Spleen (tissue), 11 donors: ENCODE results near the gene TMPRSS4. TPM values are rescaled to one million over a fixed set of nuclear protein-coding genes. Genes with fewer than 3 reads are reported as not detected.
"Not testable (repeated sequence)": the region's sequence is repeated elsewhere in the genome, so short reads cannot be mapped to it uniquely, and the experiment has no call there.

Source experiments
- DNase-seq: peaks from one replicate; pipeline ENCODE4 v3.0.0-alpha.2; 2020
- H3K27ac ChIP-seq, 8 donors: fragments of 200-600 bp; sonication (generic) in 7 of 8; 1 replicate in 4 of 8; 2 replicates in 4 of 8; pipeline versions ENCODE4 v1.5.0 to v1.8.0; 2016 to 2021; ENCODE audit warnings: inconsistent platforms in 4 of 8, mild to moderate bottlenecking in 4 of 8, moderate library complexity in 1 of 8
- H3K27me3 ChIP-seq, 7 donors: fragments of 200-600 bp; sonication (generic) in 6 of 7; replicated peaks in 1 of 7; 1 replicate in 4 of 7; 2 replicates in 3 of 7; pipeline versions ENCODE4 v1.5.0 to v1.8.0; 2016 to 2021; ENCODE audit warnings: inconsistent platforms in 3 of 7, mild to moderate bottlenecking in 1 of 7
- H3K36me3 ChIP-seq, 6 donors: fragments of 200-600 bp; sonication (generic) in 5 of 6; 1 replicate in 4 of 6; 2 replicates in 2 of 6; pipeline versions ENCODE4 v1.5.0 to v1.8.0; 2016 to 2021; ENCODE audit warnings: inconsistent platforms in 2 of 6
- H3K4me1 ChIP-seq, 6 donors: fragments of 200-600 bp; sonication (generic) in 5 of 6; 1 replicate in 3 of 6; 2 replicates in 3 of 6; pipeline versions ENCODE4 v1.5.0 to v1.8.0; 2016 to 2021; ENCODE audit warnings: inconsistent platforms in 3 of 6
- H3K4me3 ChIP-seq, 8 donors: fragments of 200-600 bp; sonication (generic) in 7 of 8; 1 replicate in 4 of 8; 2 replicates in 4 of 8; pipeline versions ENCODE4 v1.5.0 to v1.8.0; 2016 to 2021; ENCODE audit warnings: inconsistent platforms in 4 of 8, mild to moderate bottlenecking in 4 of 8, moderate library complexity in 2 of 8
- H3K9me3 ChIP-seq, 8 donors: fragments of 200-600 bp; sonication (generic) in 7 of 8; 1 replicate in 4 of 8; 2 replicates in 4 of 8; pipeline versions ENCODE4 v1.5.0 to v1.8.0; 2016 to 2021; ENCODE audit warnings: inconsistent platforms in 4 of 8
- CTCF ChIP-seq, 11 experiments: fragments of 200-600 bp in 7 of 11; fragments of 450-650 bp in 4 of 11; sonication (generic) in 4 of 11; IDR thresholded peaks in 8 of 11; conservative IDR thresholded peaks in 3 of 11; 1 replicate in 7 of 11; 2 replicates in 4 of 11; pipeline versions ENCODE4 v1.4.0 to v1.8.0; 2016 to 2021; ENCODE audit warnings: antibody characterized with exemption in 11 of 11, inconsistent platforms in 4 of 11, mild to moderate bottlenecking in 1 of 11
- POLR2A ChIP-seq, 3 donors: fragments of 450-650 bp; IDR thresholded peaks; one replicate each; pipeline ENCODE4 v1.5.1; 2017; ENCODE audit warnings: antibody characterized with exemption in 3 of 3, mild to moderate bottlenecking in 1 of 3
- POLR2AphosphoS5 ChIP-seq, 3 donors: sonication (generic); formaldehyde crosslinking; IDR thresholded peaks; one replicate each; pipeline ENCODE4 v1.5.1; 2017; ENCODE audit warnings: antibody characterized with exemption in 3 of 3
- WGBS, 5 donors: extraction: QIAGEN DNeasy Blood & Tissue Kit in 3 of 5; methylation state at CpG; one replicate each; pipeline versions ENCODE4 v1.1.5 to v1.1.7; 2013 to 2018; 5-methylcytosine and 5-hydroxymethylcytosine counted together
- intact Hi-C: fragments of 100-400 bp; cut with DNase I; formaldehyde crosslinking; loops from one replicate; pipeline ENCODE4 v1.15.0; 2023; ENCODE audit warnings: low total_unique reads
- polyA plus RNA-seq, 3 donors: library from polyadenylated mRNA; stranded (reverse); fragments of 200-250 nt; gene quantifications; one replicate each; pipeline ENCODE4 v1.2.1, GENCODE V29; 2013
- total RNA-seq, 7 donors: library from RNA; depleted of rRNA in 3 of 7; stranded (reverse); fragments of >200 nt in 3 of 7; fragmentation: NEBNext Ultra II Directional in 4 of 7; extraction: Animal tissue kit (Norgen Biotek cat#: 25700) in 4 of 7; gene quantifications; one replicate each; pipeline versions ENCODE4 v1.1.0 to v1.2.1, GENCODE V29; 2016 to 2021
- donor health status: healthy with polysubstance abuse.
- donor health status: DM: no; HTN: no; CAD: no; lungs with moderate emphysema.
- donor health status: DM: no; HTN: no; CAD: no.
- donor health status: Bipolar disorder and iron deficiency.
- donor health status: healthy.
- donor health status: DM: no; HTN: no; CAD: no.
- donor health status: DM: yes; HTN: yes; CAD: no.

The TMPRSS4 gene
- total and polyA plus RNA-seq, 10 donors = 0.09 to 1.4 (median 0.85) TPM; not detected in 3

GRCh38 chr11:118060869-118061268 lies 16.0 kb upstream of the TMPRSS4 start:
- 42 to 65% (median 49%) methylated on average over 7 of the region's 7 CpGs for WGBS, 5 donors
- no peak overlapping the region for H3K27ac ChIP-seq
- no peaks in the 10 kb centered on the region for H3K4me1 ChIP-seq
- DNase-seq = no peak
- no peaks in the 10 kb centered on the region for H3K36me3 ChIP-seq
- no peaks in the 10 kb centered on the region for H3K9me3 ChIP-seq
- TF ChIP-seq CTCF (IDR thresholded peaks at IDR 0.05 in 8 of 11, conservative IDR thresholded peaks at IDR 0.05 in 3 of 11) (no peak), POLR2A (IDR thresholded peaks at IDR 0.05) (no peak), POLR2AphosphoS5 (IDR thresholded peaks at IDR 0.05) (no peak)
- no peak overlapping the region for H3K4me3 ChIP-seq
- intact Hi-C loops = no loop called here
- H3K27me3 ChIP-seq = no peaks in the 10 kb centered on the region

- Histone ChIP-seq H3K36me3 (no peaks in the 10 kb centered on the region), H3K4me3 (no peak overlapping the region), H3K4me1 (no peaks in the 10 kb centered on the region), H3K9me3 (no peaks in the 10 kb centered on the region), H3K27me3 (no peaks in the 10 kb centered on the region), H3K27ac (no peak overlapping the region)
- TF ChIP-seq CTCF (IDR thresholded peaks at IDR 0.05 in 8 of 11, conservative IDR thresholded peaks at IDR 0.05 in 3 of 11) (no peak), POLR2AphosphoS5 (IDR thresholded peaks at IDR 0.05) (no peak), POLR2A (IDR thresholded peaks at IDR 0.05) (no peak)
- 84 to 99% (median 90%) methylated on average over 6 of the region's 6 CpGs for WGBS, 5 donors
- peak; percentile 19 for DNase-seq
- intact Hi-C loops = no loop called here
These were observed 15.2 kb upstream of the TMPRSS4 start for GRCh38 chr11:118061586-118062125.

GRCh38 chr11:118062181-118062580 lies 14.7 kb upstream of the TMPRSS4 start:
- intact Hi-C loops, H3K9me3 ChIP-seq: not testable (repeated sequence)
- DNase-seq = peak; percentile 34

GRCh38 chr11:118062631-118063030 lies 14.2 kb upstream of the TMPRSS4 start:
- H3K9me3 ChIP-seq, H3K4me1 ChIP-seq, H3K4me3 ChIP-seq, DNase-seq, H3K27ac ChIP-seq, intact Hi-C loops, H3K27me3 ChIP-seq, H3K36me3 ChIP-seq: not testable (repeated sequence)
- WGBS, 5 donors = 85 to 97% (median 95%) methylated on average over 5 of the region's 5 CpGs

More at GRCh38 chr11:118062181-118062580, 14.7 kb upstream of the TMPRSS4 start:
- not testable (repeated sequence) for H3K27ac ChIP-seq, H3K27me3 ChIP-seq, H3K4me3 ChIP-seq, H3K4me1 ChIP-seq, H3K36me3 ChIP-seq
- WGBS, 5 donors = 79 to 87% (median 84%) methylated on average over 5 of the region's 5 CpGs

- intact Hi-C loops = no loop called here
- Histone ChIP-seq H3K36me3 (no peaks in the 10 kb centered on the region), H3K27ac (no peak overlapping the region), H3K9me3 (no peaks in the 10 kb centered on the region), H3K4me3 (no peak overlapping the region), H3K4me1 (no peaks in the 10 kb centered on the region), H3K27me3 (peaks cover 0 to 4% (median 0%) of the 10 kb centered on the region in 7 donors)
- 87 to 96% (median 91%) methylated on average over 9 of the region's 9 CpGs for WGBS, 5 donors
- peak; percentile 39 for DNase-seq
- TF ChIP-seq POLR2A (IDR thresholded peaks at IDR 0.05) (no peak), CTCF (IDR thresholded peaks at IDR 0.05 in 8 of 11, conservative IDR thresholded peaks at IDR 0.05 in 3 of 11) (no peak), POLR2AphosphoS5 (IDR thresholded peaks at IDR 0.05) (no peak)
These were observed 11.9 kb upstream of the TMPRSS4 start for GRCh38 chr11:118064956-118065355.
